OCI-LY7 (cell line): Measurements from ENCODE around the gene C1orf226. TPM values are rescaled to one million over a fixed set of nuclear protein-coding genes. Genes with fewer than 3 reads are reported as not detected.

Experiments used
- BruUV-seq: library from RNA; stranded (reverse); fragments of 400-500 nt; replicated peaks from 2 replicates; lab custom pipeline; 2021; lab: Mats Ljungman, UMichigan
- CTCF ChIA-PET: fragments of 300-600 bp; sonication (Branson Sonifier 250); formaldehyde crosslinking; loops from one replicate; lab custom pipeline; 2022; ENCODE audit warnings: antibody characterized with exemption; ENCODE audit not compliant: unreplicated experiment; lab: Charles Lee
- POLR2A ChIA-PET: fragments of 300-600 bp; sonication (Branson Sonifier 250); formaldehyde crosslinking; loops from one replicate; lab custom pipeline; 2022; ENCODE audit warnings: antibody characterized with exemption; lab: Charles Lee
- DNase-seq: peaks from one replicate; pipeline ENCODE4 v3.0.0-alpha.2; 2015; ENCODE audit warnings: low spot score
- H2AFZ ChIP-seq: fragments of 200-600 bp; sonication (generic), shearing (Covaris generic); 2 replicates; pipeline ENCODE4 v1.6.1; 2014; ENCODE audit warnings: mild to moderate bottlenecking, antibody characterized with exemption, low read length, moderate library complexity
- H3K27ac ChIP-seq: fragments of 200-600 bp; sonication (generic); 2 replicates; pipeline ENCODE4 v1.5.1; 2014; ENCODE audit warnings: mixed run types, low read depth, mild to moderate bottlenecking, moderate library complexity, low read length, inconsistent platforms; ENCODE audit not compliant: poor library complexity, severe bottlenecking
- H3K36me3 ChIP-seq: fragments of 200-600 bp; sonication (generic); 2 replicates; pipeline ENCODE4 v1.6.1; 2014; ENCODE audit warnings: mild to moderate bottlenecking, antibody characterized with exemption, low read length, moderate library complexity, mixed read lengths; ENCODE audit not compliant: insufficient read depth
- H3K4me1 ChIP-seq: fragments of 200-600 bp; sonication (generic); 2 replicates; pipeline ENCODE4 v1.5.1; 2014; ENCODE audit warnings: mild to moderate bottlenecking, low read length; ENCODE audit not compliant: insufficient read depth, poor library complexity, severe bottlenecking
- H3K4me2 ChIP-seq: fragments of 200-600 bp; sonication (generic); 2 replicates; pipeline ENCODE4 v1.6.1; 2014; ENCODE audit warnings: mild to moderate bottlenecking, low read length
- H3K4me3 ChIP-seq: fragments of 200-600 bp; sonication (generic); 2 replicates; pipeline ENCODE4 v1.5.1; 2014; ENCODE audit warnings: mild to moderate bottlenecking, low read depth, low read length; ENCODE audit not compliant: poor library complexity, severe bottlenecking
- H3K79me2 ChIP-seq: fragments of 200-600 bp; sonication (generic); 2 replicates; pipeline ENCODE4 v1.6.1; 2016; ENCODE audit warnings: low read depth, mild to moderate bottlenecking, low read length, moderate library complexity, mixed read lengths; ENCODE audit not compliant: insufficient read depth
- H3K9me2 ChIP-seq: fragments of 200-600 bp; sonication (generic); 2 replicates; pipeline ENCODE4 v1.6.1; 2016; ENCODE audit warnings: mild to moderate bottlenecking, low read length, mixed read lengths; ENCODE audit not compliant: insufficient read depth
- H3K9me3 ChIP-seq: fragments of 200-600 bp; sonication (generic); 2 replicates; pipeline ENCODE4 v1.6.1; 2014; ENCODE audit warnings: mild to moderate bottlenecking, mixed run types, low read length, mixed read lengths
- H4K20me1 ChIP-seq: fragments of 200-600 bp; sonication (generic); 2 replicates; pipeline ENCODE4 v1.6.1; 2014; ENCODE audit warnings: mild to moderate bottlenecking, antibody characterized with exemption, low read length, moderate library complexity, mixed read lengths; ENCODE audit not compliant: insufficient read depth
- EZH2phosphoT487 ChIP-seq: fragments of 200-600 bp; sonication (generic); IDR thresholded peaks from 2 replicates; pipeline ENCODE4 v1.6.1; 2018; ENCODE audit warnings: low read depth, borderline replicate concordance, mild to moderate bottlenecking, mixed run types, antibody characterized with exemption, low read length, moderate library complexity, mixed read lengths
- intact Hi-C: fragments of 100-400 bp; cut with micrococcal nuclease; formaldehyde crosslinking; loops from one replicate; pipeline ENCODE4 v1.10.0; 2022; ENCODE audit not compliant: unreplicated experiment
- total RNA-seq, 2 experiments: library from RNA; depleted of rRNA in 1 of 2; stranded (reverse); fragments of >200 nt in 1 of 2; shearing (Covaris generic) in 1 of 2; gene quantifications; 2 replicates each; pipeline ENCODE4 v1.2.3, GENCODE V29; 2014 to 2022
- TF ChIP-seq, protein P1 (sequence below): fragments of 200-600 bp; sonication (generic); conservative IDR thresholded peaks from 2 replicates; pipeline ENCODE4 v1.5.1; 2014; ENCODE audit warnings: mild to moderate bottlenecking, antibody characterized with exemption, low read length, moderate library complexity, mixed read lengths

Gene C1orf226
- total RNA-seq, 2 experiments from 2014 or later, result not detected

DNA sequence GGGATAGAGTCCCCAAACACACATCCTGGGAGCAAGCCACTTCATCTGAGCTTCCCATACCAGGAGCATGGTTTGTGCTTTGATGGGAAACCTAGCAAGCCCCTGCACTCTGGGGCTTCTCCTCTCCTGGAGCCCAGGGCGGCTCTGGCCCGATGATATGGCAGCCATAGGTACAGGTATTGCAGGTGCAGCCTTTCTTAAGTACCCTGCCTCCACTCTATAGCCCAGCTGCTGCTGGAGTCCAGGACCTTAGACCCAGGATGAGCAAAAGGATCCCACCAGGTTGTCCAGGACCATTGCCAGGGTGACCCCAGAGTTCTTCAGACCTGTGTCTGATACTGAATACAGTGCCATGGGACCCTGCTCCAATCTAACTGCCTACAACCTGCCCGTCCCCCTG is 4.2 kb downstream of the C1orf226 start:
- ChIA-PET POLR2A (interaction anchor here (0.6 kb wide), 1 partner anchor 534 kb away, joined by 3 read pairs; no protein-coding TSS in a partner anchor), CTCF (no interaction called here)
- Histone ChIP-seq H3K9me2 (no peaks in the 10 kb centered on the region), H2AFZ (no peak overlapping the region), H4K20me1 (no peaks in the 10 kb centered on the region), H3K27ac (no peak overlapping the region), H3K79me2 (no peaks in the 10 kb centered on the region), H3K4me1 (no peaks in the 10 kb centered on the region), H3K36me3 (no peaks in the 10 kb centered on the region), H3K9me3 (no peaks in the 10 kb centered on the region), H3K4me2 (no peak overlapping the region), H3K4me3 (no peak overlapping the region)
- no TSS peak for BruUV-seq
- DNase-seq, result no peak
- TF ChIP-seq, protein P1, sequence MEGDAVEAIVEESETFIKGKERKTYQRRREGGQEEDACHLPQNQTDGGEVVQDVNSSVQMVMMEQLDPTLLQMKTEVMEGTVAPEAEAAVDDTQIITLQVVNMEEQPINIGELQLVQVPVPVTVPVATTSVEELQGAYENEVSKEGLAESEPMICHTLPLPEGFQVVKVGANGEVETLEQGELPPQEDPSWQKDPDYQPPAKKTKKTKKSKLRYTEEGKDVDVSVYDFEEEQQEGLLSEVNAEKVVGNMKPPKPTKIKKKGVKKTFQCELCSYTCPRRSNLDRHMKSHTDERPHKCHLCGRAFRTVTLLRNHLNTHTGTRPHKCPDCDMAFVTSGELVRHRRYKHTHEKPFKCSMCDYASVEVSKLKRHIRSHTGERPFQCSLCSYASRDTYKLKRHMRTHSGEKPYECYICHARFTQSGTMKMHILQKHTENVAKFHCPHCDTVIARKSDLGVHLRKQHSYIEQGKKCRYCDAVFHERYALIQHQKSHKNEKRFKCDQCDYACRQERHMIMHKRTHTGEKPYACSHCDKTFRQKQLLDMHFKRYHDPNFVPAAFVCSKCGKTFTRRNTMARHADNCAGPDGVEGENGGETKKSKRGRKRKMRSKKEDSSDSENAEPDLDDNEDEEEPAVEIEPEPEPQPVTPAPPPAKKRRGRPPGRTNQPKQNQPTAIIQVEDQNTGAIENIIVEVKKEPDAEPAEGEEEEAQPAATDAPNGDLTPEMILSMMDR, result no peak
- TF ChIP-seq EZH2phosphoT487, result no peak
- intact Hi-C loops, result no loop called here

DNA sequence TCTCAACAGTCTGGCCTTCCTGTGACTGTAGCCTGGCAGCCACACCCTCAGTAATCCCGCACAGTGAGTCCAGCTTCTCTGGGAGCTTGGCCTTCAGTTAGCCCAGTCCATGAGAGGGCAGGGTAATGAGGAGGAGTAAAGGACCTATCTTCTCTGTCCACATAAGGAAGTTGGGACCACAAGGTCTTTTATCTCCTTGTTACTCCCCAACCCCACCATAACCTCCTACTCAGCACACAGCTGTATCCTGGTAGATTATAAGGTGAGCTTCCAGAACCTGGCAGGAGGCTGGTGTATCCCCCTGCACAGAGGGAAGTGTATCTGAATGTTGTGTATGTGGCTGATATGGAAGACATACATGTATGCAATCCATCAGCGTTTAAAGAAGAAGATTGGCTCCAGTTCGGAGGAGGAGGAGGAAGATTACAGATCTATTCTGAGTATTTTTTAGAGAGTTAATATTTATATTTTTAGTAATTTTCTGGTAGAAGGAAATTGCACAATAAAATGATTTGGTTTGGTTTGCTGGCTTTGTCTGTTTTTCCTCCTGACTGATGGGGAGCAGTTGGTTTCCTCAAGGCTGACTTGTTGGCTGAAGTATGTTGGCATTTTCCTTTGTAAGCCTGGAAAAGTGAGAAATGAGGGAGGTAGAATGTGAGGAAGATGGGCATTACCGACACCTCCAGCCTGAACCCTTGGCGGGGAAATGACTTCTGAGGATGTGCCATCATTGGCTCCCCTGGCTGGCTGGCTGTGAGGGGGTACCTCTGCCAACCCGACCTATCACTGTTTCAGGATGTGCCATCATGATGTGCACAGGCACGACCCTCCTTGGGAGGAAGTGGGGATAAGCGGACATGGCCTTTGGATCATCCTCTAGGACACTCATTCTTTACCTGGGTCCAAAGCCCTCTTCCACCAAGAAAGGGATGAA is 5.0 kb downstream of the C1orf226 start:
- Histone ChIP-seq H3K9me3 (no peaks in the 10 kb centered on the region), H3K36me3 (no peaks in the 10 kb centered on the region), H2AFZ (no peak overlapping the region), H3K4me1 (no peaks in the 10 kb centered on the region), H3K9me2 (no peaks in the 10 kb centered on the region), H3K4me3 (no peak overlapping the region), H3K4me2 (no peak overlapping the region), H3K27ac (no peak overlapping the region), H3K79me2 (no peaks in the 10 kb centered on the region), H4K20me1 (no peaks in the 10 kb centered on the region)
- intact Hi-C loops, result no loop called here
- no peak for TF ChIP-seq EZH2phosphoT487
- TF ChIP-seq, protein P1, result no peak
- no TSS peak for BruUV-seq
- POLR2A ChIA-PET, result interaction anchor here (0.6 kb wide), 1 partner anchor 535 kb away, joined by 3 read pairs; no protein-coding TSS in a partner anchor
- DNase-seq, result no peak
- CTCF ChIA-PET, result no interaction called here
